Panc1 (cell line): ENCODE data around the gene TGFB1I1. TPM values are rescaled to one million over a fixed set of nuclear protein-coding genes. Genes with fewer than 3 reads are reported as not detected.

Source experiments
- ATAC-seq: fragments of 200-7000 bp; cut with Tn5 transposase; 2 replicates; pipeline ENCODE4 v1.9.1; 2020; ENCODE audit warnings: mild to moderate bottlenecking, moderate library complexity
- BruUV-seq: library from RNA; stranded (reverse); fragments of 400-500 nt; replicated peaks from 2 replicates; lab custom pipeline; 2021; lab: Mats Ljungman, UMichigan
- CTCF ChIA-PET: fragments of 300-600 bp; sonication (Branson Sonifier 250); formaldehyde crosslinking; loops from one replicate; lab custom pipeline; 2022; ENCODE audit warnings: antibody characterized with exemption; lab: Charles Lee
- POLR2A ChIA-PET: fragments of 300-600 bp; sonication (Branson Sonifier 250); formaldehyde crosslinking; loops from one replicate; lab custom pipeline; 2022; ENCODE audit warnings: antibody characterized with exemption; lab: Charles Lee
- DNase-seq: peaks from one replicate; pipeline ENCODE4 v3.0.0-alpha.2; 2010; ENCODE audit warnings: low read depth, low spot score
- H3K27ac ChIP-seq: 2 replicates; pipeline ENCODE4 v1.5.1; 2011; ENCODE audit warnings: mild to moderate bottlenecking, low read length, inconsistent platforms
- H3K27me3 ChIP-seq: fragments of 200-500 bp; sonication (Bioruptor generic); 2 replicates; pipeline ENCODE4 v1.6.0; 2014; ENCODE audit warnings: low read length, inconsistent platforms; ENCODE audit not compliant: control insufficient read depth, insufficient read depth
- H3K36me3 ChIP-seq: fragments of 200-500 bp; sonication (Bioruptor generic); 2 replicates; pipeline ENCODE4 v1.5.1; 2014; ENCODE audit warnings: inconsistent platforms, mild to moderate bottlenecking, low read length, moderate library complexity; ENCODE audit not compliant: control insufficient read depth, insufficient read depth
- H3K4me1 ChIP-seq: 2 replicates; pipeline ENCODE4 v1.5.1; 2011; ENCODE audit warnings: inconsistent platforms, mild to moderate bottlenecking, low read length, moderate library complexity; ENCODE audit not compliant: control insufficient read depth, insufficient read depth
- H3K4me3 ChIP-seq, 2 experiments: 2 replicates each; pipeline ENCODE4 v1.5.1; 2011 to 2012; ENCODE audit warnings: low read depth in 2 of 2, low read length in 2 of 2, mild to moderate bottlenecking in 2 of 2, inconsistent platforms in 1 of 2, moderate library complexity in 1 of 2
- H3K9me3 ChIP-seq: fragments of 200-500 bp; sonication (Bioruptor generic); 2 replicates; pipeline ENCODE4 v1.5.1; 2014; ENCODE audit warnings: low read depth, mild to moderate bottlenecking, inconsistent platforms, low read length, moderate library complexity; ENCODE audit not compliant: control insufficient read depth, insufficient read depth
- POLR2AphosphoS5 ChIP-seq: IDR thresholded peaks from 2 replicates; pipeline ENCODE4 v1.6.1; 2012; ENCODE audit warnings: mild to moderate bottlenecking, low read depth, low read length, moderate library complexity
- SIN3A ChIP-seq: IDR thresholded peaks from 2 replicates; pipeline ENCODE4 v1.6.1; 2012; ENCODE audit warnings: low read depth, mild to moderate bottlenecking, low read length, moderate library complexity, borderline replicate concordance; ENCODE audit not compliant: insufficient read depth
- TCF7L2 ChIP-seq: IDR thresholded peaks from 2 replicates; pipeline ENCODE4 v1.6.1; 2011; ENCODE audit warnings: mild to moderate bottlenecking, low read depth, low read length, inconsistent platforms
- in situ Hi-C: cut with HindIII; loops from 2 replicates; pipeline ENCODE4 v1.10.0; 2016; ENCODE audit warnings: low sequenced_read_pairs, low pct_unique_long_range_greater_than_20kb
- intact Hi-C: fragments of 100-400 bp; cut with micrococcal nuclease; formaldehyde crosslinking; loops from one replicate; pipeline ENCODE4 v1.10.0; 2022; ENCODE audit not compliant: unreplicated experiment
- total RNA-seq: library from RNA; stranded (reverse); gene quantifications from one replicate; pipeline ENCODE4 v1.2.1, GENCODE V29; 2021; ENCODE audit not compliant: unreplicated experiment
- TF ChIP-seq, protein P1 (sequence below): fragments of 450-650 bp; IDR thresholded peaks from 2 replicates; pipeline ENCODE4 v1.5.1; 2017; ENCODE audit warnings: mild to moderate bottlenecking
- TF ChIP-seq, protein P2 (sequence below), 2 experiments: IDR thresholded peaks; 2 replicates each; pipeline ENCODE4 v1.6.1; 2011 to 2012; ENCODE audit warnings: low read depth in 2 of 2, control low read depth in 1 of 2, low read length in 1 of 2, mild to moderate bottlenecking in 1 of 2, moderate library complexity in 1 of 2; ENCODE audit not compliant: insufficient read depth in 1 of 2

Gene TGFB1I1
- total RNA-seq, 1 experiment from 2014 or later: 32.5 TPM

DNA sequence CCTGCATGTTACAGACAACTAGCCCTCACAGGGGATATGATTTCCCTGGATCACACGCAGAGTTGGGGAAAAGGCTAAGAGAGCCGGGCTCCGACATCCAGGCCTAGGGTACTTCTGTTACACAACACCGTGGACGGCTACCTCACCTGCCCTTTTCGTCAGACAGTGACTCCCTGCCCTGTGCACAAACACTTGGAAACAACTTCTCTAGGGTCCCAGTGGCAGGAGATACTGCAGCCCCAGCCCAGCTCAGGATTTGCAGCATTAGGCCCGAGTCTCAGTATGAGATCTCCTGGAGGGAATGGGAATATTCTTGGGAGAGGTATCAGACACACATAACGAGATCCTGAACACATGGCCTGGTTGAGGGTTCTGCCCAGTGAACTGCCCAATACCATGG is 28.0 kb downstream of the TGFB1I1 start:
- DNase-seq (no peak), ATAC-seq (no peak)
- CTCF ChIA-PET: no interaction called here
- no peaks in the 10 kb centered on the region for H3K4me1 ChIP-seq
- POLR2A ChIA-PET: interaction anchor here (0.5 kb wide), 1 partner anchor 45 kb away, joined by 10 read pairs; no protein-coding TSS in a partner anchor
- H3K9me3 ChIP-seq: no peaks in the 10 kb centered on the region
- intact Hi-C loops (no loop called here), in situ Hi-C loops (no loop called here)
- no TSS peak for BruUV-seq
- no peak overlapping the region for H3K27ac ChIP-seq
- H3K4me3 ChIP-seq: no peak overlapping the region
- no peaks in the 10 kb centered on the region for H3K27me3 ChIP-seq
- TF ChIP-seq SIN3A: no peak
- no peak for TF ChIP-seq POLR2AphosphoS5
- TF ChIP-seq, protein P1, sequence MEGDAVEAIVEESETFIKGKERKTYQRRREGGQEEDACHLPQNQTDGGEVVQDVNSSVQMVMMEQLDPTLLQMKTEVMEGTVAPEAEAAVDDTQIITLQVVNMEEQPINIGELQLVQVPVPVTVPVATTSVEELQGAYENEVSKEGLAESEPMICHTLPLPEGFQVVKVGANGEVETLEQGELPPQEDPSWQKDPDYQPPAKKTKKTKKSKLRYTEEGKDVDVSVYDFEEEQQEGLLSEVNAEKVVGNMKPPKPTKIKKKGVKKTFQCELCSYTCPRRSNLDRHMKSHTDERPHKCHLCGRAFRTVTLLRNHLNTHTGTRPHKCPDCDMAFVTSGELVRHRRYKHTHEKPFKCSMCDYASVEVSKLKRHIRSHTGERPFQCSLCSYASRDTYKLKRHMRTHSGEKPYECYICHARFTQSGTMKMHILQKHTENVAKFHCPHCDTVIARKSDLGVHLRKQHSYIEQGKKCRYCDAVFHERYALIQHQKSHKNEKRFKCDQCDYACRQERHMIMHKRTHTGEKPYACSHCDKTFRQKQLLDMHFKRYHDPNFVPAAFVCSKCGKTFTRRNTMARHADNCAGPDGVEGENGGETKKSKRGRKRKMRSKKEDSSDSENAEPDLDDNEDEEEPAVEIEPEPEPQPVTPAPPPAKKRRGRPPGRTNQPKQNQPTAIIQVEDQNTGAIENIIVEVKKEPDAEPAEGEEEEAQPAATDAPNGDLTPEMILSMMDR: no peak
- TF ChIP-seq, protein P2, sequence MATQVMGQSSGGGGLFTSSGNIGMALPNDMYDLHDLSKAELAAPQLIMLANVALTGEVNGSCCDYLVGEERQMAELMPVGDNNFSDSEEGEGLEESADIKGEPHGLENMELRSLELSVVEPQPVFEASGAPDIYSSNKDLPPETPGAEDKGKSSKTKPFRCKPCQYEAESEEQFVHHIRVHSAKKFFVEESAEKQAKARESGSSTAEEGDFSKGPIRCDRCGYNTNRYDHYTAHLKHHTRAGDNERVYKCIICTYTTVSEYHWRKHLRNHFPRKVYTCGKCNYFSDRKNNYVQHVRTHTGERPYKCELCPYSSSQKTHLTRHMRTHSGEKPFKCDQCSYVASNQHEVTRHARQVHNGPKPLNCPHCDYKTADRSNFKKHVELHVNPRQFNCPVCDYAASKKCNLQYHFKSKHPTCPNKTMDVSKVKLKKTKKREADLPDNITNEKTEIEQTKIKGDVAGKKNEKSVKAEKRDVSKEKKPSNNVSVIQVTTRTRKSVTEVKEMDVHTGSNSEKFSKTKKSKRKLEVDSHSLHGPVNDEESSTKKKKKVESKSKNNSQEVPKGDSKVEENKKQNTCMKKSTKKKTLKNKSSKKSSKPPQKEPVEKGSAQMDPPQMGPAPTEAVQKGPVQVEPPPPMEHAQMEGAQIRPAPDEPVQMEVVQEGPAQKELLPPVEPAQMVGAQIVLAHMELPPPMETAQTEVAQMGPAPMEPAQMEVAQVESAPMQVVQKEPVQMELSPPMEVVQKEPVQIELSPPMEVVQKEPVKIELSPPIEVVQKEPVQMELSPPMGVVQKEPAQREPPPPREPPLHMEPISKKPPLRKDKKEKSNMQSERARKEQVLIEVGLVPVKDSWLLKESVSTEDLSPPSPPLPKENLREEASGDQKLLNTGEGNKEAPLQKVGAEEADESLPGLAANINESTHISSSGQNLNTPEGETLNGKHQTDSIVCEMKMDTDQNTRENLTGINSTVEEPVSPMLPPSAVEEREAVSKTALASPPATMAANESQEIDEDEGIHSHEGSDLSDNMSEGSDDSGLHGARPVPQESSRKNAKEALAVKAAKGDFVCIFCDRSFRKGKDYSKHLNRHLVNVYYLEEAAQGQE (IDR thresholded peaks at IDR 0.05; ENCODE audit: insufficient read depth in 1 of 2, low read depth in 2 of 2, low read length in 1 of 2): no peak
- TF ChIP-seq TCF7L2: no peak
- H3K36me3 ChIP-seq: no peaks in the 10 kb centered on the region

DNA sequence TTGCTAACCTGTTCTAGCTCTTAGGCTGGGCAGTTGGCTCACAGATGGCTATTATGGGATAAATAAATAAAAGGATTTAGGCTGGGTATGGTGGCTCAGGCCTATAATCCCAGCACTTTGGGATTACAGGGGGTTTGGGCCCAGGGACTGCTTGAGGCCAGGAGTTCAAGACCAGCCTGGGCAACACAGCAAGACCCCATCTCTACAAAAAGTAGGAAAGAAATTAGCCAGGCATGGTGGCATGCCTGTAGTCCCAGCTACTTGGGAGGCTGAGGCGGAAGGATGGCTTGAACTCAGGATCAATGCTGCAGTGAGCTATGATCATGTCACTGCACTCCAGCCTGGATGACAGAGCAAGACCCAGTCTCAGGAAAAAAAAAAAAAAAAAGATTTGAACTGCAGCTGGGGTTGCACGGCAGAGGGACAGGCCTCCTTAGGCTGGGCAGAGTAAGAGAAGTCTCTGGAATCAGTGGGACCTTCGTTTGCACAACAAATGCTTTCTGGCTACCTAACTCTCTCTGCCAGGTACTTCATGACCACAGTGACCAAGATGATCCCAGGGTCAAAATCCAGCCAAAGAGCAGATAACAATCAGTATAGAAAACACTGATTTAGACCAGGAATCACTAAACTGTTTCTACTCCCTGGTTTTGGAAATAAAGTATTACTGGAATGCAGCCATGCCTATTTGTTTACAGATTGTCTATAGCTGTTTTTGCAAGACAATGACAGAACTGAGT is 29.4 kb downstream of the TGFB1I1 start:
- intact Hi-C loops (no loop called here), in situ Hi-C loops (no loop called here)
- ChIA-PET CTCF (interaction anchor here (0.6 kb wide), 1 partner anchor 213 kb away, joined by 3 read pairs; no protein-coding TSS in a partner anchor), POLR2A (no interaction called here)
- Histone ChIP-seq H3K27ac (no peak overlapping the region), H3K27me3 (no peaks in the 10 kb centered on the region), H3K4me1 (no peaks in the 10 kb centered on the region), H3K9me3 (no peaks in the 10 kb centered on the region), H3K4me3 (no peak overlapping the region), H3K36me3 (peaks cover 7% of the 10 kb centered on the region; the same call in 1 of the 2 replicates)
- DNase-seq: no peak
- no TSS peak for BruUV-seq
- TF ChIP-seq, protein P1: no peak
- TF ChIP-seq, protein P2 (IDR thresholded peaks at IDR 0.05; ENCODE audit: insufficient read depth in 1 of 2, low read depth in 2 of 2, low read length in 1 of 2): no peak
- no peak for ATAC-seq
